Psoas muscle (tissue), 8 donors: Measurements from ENCODE around the gene ATP13A1. TPM values are rescaled to one million over a fixed set of nuclear protein-coding genes. Genes with fewer than 3 reads are reported as not detected.
A peak's percentile ranks its signal among the peaks of the same experiment; 100 is the strongest.

ENCODE experiments used
- ATAC-seq, 4 donors: fragments of 200-7000 bp; cut with Tn5 transposase; one replicate each; pipeline ENCODE4 v1.9.1; 2020; ENCODE audit warnings: moderate library complexity in 3 of 4, mild to moderate bottlenecking in 2 of 4
- DNase-seq, 2 donors: peaks; one replicate each; pipeline ENCODE4 v3.0.0-alpha.2; 2020
- H3K27ac ChIP-seq: fragments of 200-600 bp; one replicate; pipeline ENCODE4 v1.8.0; 2022
- H3K27me3 ChIP-seq, 3 donors: fragments of 200-600 bp in 1 of 3; one replicate each; pipeline versions ENCODE4 v1.6.1 to v1.8.0; 2013 to 2022; ENCODE audit warnings: low read length in 2 of 3, mild to moderate bottlenecking in 2 of 3, moderate library complexity in 1 of 3; ENCODE audit not compliant: insufficient read depth in 3 of 3
- H3K36me3 ChIP-seq, 2 donors: fragments of 200-600 bp in 1 of 2; one replicate each; pipeline versions ENCODE4 v1.6.1 to v1.8.0; 2013 to 2022; ENCODE audit warnings: low read depth in 1 of 2, mild to moderate bottlenecking in 1 of 2, moderate library complexity in 1 of 2; ENCODE audit not compliant: insufficient read depth in 1 of 2
- H3K4me1 ChIP-seq: fragments of 200-600 bp; one replicate; pipeline ENCODE4 v1.8.0; 2022
- H3K4me3 ChIP-seq: fragments of 200-600 bp; one replicate; pipeline ENCODE4 v1.8.0; 2022; ENCODE audit warnings: mild to moderate bottlenecking
- H3K9me3 ChIP-seq: fragments of 200-600 bp; one replicate; pipeline ENCODE4 v1.8.0; 2022
- WGBS, 3 donors: extraction: QIAGEN DNeasy Blood & Tissue Kit; methylation state at CpG; one replicate each; pipeline versions ENCODE4 v1.1.6 to v1.1.7; 2013; 5-methylcytosine and 5-hydroxymethylcytosine counted together
- intact Hi-C, 2 donors: fragments of 100-400 bp; cut with DNase I; formaldehyde crosslinking; loops; one replicate each; pipeline versions ENCODE4 v1.11.0 to v1.14.2; 2022
- polyA plus RNA-seq, 3 donors: library from polyadenylated mRNA; stranded (reverse); fragments of 200-250 nt; gene quantifications; one replicate each; pipeline ENCODE4 v1.2.3, GENCODE V29; 2013
- total RNA-seq, 4 donors: library from RNA; stranded (reverse); fragmentation: NEBNext Ultra II Directional in 2 of 4; extraction: Animal tissue kit (Norgen Biotek cat#: 25700) in 2 of 4; gene quantifications; one replicate each; pipeline versions ENCODE4 v1.2.1 to v1.2.4, GENCODE V29; 2021 to 2023
- TF ChIP-seq, protein P1 (sequence below): fragments of 200-600 bp; IDR thresholded peaks from one replicate; pipeline ENCODE4 v1.8.0; 2022; ENCODE audit warnings: antibody characterized with exemption
- donor health status: healthy with polysubstance abuse.
- donor health status: DM: no; HTN: no; CAD: no; lungs with moderate emphysema.
- donor health status: Bipolar disorder and iron deficiency.
- donor health status: healthy.
- donor health status: DM: yes; HTN: yes; CAD: no.
- donor health status: DM: no; HTN: no; CAD: no.
- donor health status: DM: no; HTN: no; CAD: no.
- donor health status: DM: yes; HTN: yes; CAD: no.

Gene ATP13A1
- total and polyA plus RNA-seq, 7 donors: 15.4 to 27.5 (median 20.6) TPM

GRCh38 chr19:19661141-19661674, 2.3 kb downstream of the ATP13A1 start:
- Histone ChIP-seq H3K36me3 (peaks cover 5 to 44% of the 10 kb centered on the region in 2 donors), H3K4me1 (peaks cover 14% of the 10 kb centered on the region), H3K27ac (no peak overlapping the region), H3K27me3 (no peaks in the 10 kb centered on the region), H3K4me3 (no peak overlapping the region), H3K9me3 (no peaks in the 10 kb centered on the region)
- WGBS, 3 donors: 77 to 84% (median 81%) methylated on average over 10 of the region's 10 CpGs
- TF ChIP-seq, protein P1, sequence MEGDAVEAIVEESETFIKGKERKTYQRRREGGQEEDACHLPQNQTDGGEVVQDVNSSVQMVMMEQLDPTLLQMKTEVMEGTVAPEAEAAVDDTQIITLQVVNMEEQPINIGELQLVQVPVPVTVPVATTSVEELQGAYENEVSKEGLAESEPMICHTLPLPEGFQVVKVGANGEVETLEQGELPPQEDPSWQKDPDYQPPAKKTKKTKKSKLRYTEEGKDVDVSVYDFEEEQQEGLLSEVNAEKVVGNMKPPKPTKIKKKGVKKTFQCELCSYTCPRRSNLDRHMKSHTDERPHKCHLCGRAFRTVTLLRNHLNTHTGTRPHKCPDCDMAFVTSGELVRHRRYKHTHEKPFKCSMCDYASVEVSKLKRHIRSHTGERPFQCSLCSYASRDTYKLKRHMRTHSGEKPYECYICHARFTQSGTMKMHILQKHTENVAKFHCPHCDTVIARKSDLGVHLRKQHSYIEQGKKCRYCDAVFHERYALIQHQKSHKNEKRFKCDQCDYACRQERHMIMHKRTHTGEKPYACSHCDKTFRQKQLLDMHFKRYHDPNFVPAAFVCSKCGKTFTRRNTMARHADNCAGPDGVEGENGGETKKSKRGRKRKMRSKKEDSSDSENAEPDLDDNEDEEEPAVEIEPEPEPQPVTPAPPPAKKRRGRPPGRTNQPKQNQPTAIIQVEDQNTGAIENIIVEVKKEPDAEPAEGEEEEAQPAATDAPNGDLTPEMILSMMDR: no peak
- intact Hi-C loops: loop anchor here in 1 of 2 donors (5.0 kb wide), 1 partner anchor 116 kb away; no protein-coding TSS in a partner anchor
- ATAC-seq (no peak), DNase-seq (no peak)

DNA sequence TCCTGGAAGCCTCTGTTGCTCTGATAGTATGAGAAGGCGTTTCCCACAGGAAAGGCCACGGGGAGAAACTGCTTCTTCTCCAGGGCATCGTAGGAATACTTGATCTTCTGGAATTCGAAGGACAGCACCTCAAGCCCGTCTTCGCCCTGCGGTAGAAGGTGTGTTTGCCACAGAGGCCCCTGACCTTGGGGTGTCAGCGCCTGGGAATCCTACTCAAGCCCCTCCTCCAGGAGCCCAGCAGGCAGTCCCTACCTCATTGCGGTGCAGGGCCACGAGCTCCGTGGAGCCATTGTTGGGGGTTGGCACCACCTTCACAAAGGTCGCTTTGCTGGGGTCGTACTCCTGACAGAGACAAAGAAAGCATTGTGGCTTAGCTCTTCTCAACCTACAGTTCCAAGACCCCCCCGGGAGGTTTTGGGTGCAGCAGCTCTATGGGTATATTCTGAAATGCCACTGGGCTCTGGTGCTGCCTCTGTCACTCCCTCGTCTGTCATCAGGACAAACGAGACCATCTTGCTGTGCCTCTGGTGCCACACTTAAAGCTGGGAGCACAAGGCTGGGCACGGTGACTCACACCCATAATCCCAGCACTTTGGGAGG, 3.7 kb downstream of the ATP13A1 start:
- Histone ChIP-seq H3K9me3 (no peaks in the 10 kb centered on the region), H3K4me1 (peaks cover 14% of the 10 kb centered on the region), H3K36me3 (peaks cover 8 to 58% of the 10 kb centered on the region in 2 donors), H3K27me3 (no peaks in the 10 kb centered on the region), H3K4me3 (no peak overlapping the region), H3K27ac (no peak overlapping the region)
- DNase-seq (no peak), ATAC-seq (no peak)
- WGBS, 3 donors: 84 to 86% (median 86%) methylated on average over 17 of the region's 17 CpGs
- intact Hi-C loops: loop anchor here in 1 of 2 donors (5.0 kb wide), 1 partner anchor 118 kb away; no protein-coding TSS in a partner anchor
- TF ChIP-seq, protein P1: no peak

DNA sequence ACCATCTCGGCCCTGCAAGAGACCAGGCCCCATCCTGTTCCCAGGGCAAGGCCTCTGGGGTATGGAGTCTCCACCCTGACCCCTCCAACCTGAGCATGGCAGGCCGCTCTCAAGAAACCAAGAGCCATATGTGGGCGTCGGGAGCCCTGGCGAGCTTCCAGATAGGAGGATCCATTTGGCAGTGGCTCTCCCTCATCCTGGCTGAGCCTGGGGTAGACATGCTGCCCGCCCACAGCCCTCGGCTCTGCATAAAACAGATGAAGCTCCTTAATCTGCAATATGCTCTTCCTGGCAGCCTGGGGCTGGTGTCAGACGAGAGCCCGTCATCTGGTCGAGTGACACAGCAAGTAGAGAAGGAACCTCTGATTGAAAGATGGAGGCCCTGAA, 6.1 kb downstream of the ATP13A1 start:
- TF ChIP-seq, protein P1: no peak
- 63 to 68% (median 65%) methylated on average over 10 of the region's 10 CpGs for WGBS, 3 donors
- H3K4me3 ChIP-seq: no peak overlapping the region
- no peaks in the 10 kb centered on the region for H3K9me3 ChIP-seq
- no peak overlapping the region for H3K27ac ChIP-seq
- DNase-seq (peak in 1 of 2 donors; percentile 25), ATAC-seq (no peak)
- no peaks in the 10 kb centered on the region for H3K27me3 ChIP-seq
- intact Hi-C loops: no loop called here
- H3K36me3 ChIP-seq: peaks cover 19 to 82% of the 10 kb centered on the region in 2 donors
- peaks cover 9% of the 10 kb centered on the region for H3K4me1 ChIP-seq

DNA sequence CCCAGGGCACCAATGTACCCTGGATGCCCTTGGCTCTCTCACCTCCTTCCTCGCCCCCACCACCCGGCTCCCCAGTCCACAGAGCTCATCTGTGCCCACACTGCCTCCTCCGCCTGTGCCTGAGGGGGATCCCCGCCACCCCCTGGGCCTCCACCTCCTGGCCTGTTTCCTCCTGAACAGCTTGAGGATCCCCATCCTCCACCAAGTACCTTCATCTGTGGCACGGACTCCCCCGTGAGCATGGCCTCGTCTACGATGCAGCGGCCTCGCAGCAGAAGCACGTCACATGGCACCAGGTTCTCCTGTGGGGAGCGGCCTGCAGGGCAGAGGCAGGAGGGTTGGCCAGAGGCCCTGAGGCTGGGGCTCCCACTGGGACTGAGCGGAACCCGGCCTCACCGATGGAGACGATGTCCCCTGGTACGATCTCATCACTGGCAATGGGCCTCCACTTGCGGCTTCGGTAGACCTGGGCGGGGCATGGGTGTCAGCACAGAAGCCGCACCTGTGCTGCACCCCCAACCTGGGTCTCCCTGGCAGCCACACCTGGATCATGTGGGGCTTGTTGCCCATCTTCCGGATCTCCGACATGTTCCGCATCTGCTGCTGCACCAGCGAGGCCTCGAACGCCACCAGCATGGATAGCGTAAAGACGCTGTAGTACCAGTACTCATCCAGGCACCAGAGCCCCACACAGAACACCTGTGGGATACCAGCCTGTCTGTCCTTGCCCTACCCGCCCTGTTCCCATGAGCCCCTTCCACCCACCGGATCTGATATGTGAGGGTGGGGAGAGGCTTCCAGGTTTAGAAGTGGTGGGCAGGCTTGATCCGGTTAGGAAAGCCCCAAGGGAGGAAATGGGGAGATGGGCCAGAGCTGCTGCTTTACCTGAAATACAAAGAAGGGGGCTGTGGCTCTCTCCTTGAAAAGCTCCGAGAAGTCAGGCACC, 6.8 kb downstream of the ATP13A1 start:
- ATAC-seq (no peak), DNase-seq (peak in 1 of 2 donors; percentile 42)
- Histone ChIP-seq H3K27ac (no peak overlapping the region), H3K27me3 (no peaks in the 10 kb centered on the region), H3K36me3 (peaks cover 19 to 84% of the 10 kb centered on the region in 2 donors), H3K4me1 (peaks cover 2% of the 10 kb centered on the region), H3K4me3 (no peak overlapping the region), H3K9me3 (no peaks in the 10 kb centered on the region)
- intact Hi-C loops: no loop called here
- WGBS, 3 donors: 93% methylated on average over 32 to 33 of the region's 33 CpGs
- TF ChIP-seq, protein P1: no peak
